HepG2 (cell line): Measurements from ENCODE around the gene VWCE. TPM values are rescaled to one million over a fixed set of nuclear protein-coding genes. Genes with fewer than 3 reads are reported as not detected.

Experiments used
- AKAP8 ChIP-seq: sonication (generic); formaldehyde crosslinking; IDR thresholded peaks from 2 replicates; pipeline ENCODE4 v1.5.1; 2020; ENCODE audit warnings: mild to moderate bottlenecking, missing genetic modification reagents
- ARNT ChIP-seq: fragments of 450-650 bp; IDR thresholded peaks from 2 replicates; pipeline ENCODE4 v1.6.1; 2017
- CBX1 ChIP-seq: IDR thresholded peaks from one replicate; pipeline ENCODE4 v1.6.1; 2016; ENCODE audit warnings: antibody characterized with exemption, low read depth
- FOXP4 ChIP-seq: sonication (generic); formaldehyde crosslinking; IDR thresholded peaks from 2 replicates; pipeline ENCODE4 v1.4.0; 2020; ENCODE audit warnings: missing genetic modification reagents
- HNRNPUL1 ChIP-seq: fragments of 200-400 bp; formaldehyde crosslinking; IDR thresholded peaks from 2 replicates; pipeline ENCODE4 v1.6.1; 2017; ENCODE audit warnings: low read depth, mild to moderate bottlenecking, low read length, moderate library complexity
- IRX3 ChIP-seq: sonication (generic); formaldehyde crosslinking; IDR thresholded peaks from 2 replicates; pipeline ENCODE4 v1.8.1; 2023; ENCODE audit warnings: mild to moderate bottlenecking, low read depth, missing genetic modification reagents, borderline replicate concordance
- KAT2B ChIP-seq: fragments of 150-350 bp; IDR thresholded peaks from 2 replicates; pipeline ENCODE4 v1.6.1; 2014; ENCODE audit warnings: low read depth, low read length, borderline replicate concordance
- KDM6A ChIP-seq: IDR thresholded peaks from 2 replicates; pipeline ENCODE4 v1.6.1; 2016; ENCODE audit warnings: low read depth
- MED13 ChIP-seq: sonication (generic); formaldehyde crosslinking; IDR thresholded peaks from 2 replicates; pipeline ENCODE4 v1.5.0; 2020; ENCODE audit warnings: missing genetic modification reagents
- MLX ChIP-seq: IDR thresholded peaks from 2 replicates; pipeline ENCODE4 v1.6.1; 2016
- MTF1 ChIP-seq: sonication (generic); formaldehyde crosslinking; IDR thresholded peaks from 2 replicates; pipeline ENCODE4 v1.5.0; 2020; ENCODE audit warnings: missing genetic modification reagents
- MZF1 ChIP-seq: sonication (generic); formaldehyde crosslinking; IDR thresholded peaks from 2 replicates; pipeline ENCODE4 v1.8.1; 2023; ENCODE audit warnings: mild to moderate bottlenecking, missing genetic modification reagents, borderline replicate concordance
- NONO ChIP-seq, 2 experiments: fragments of 450-650 bp in 1 of 2; sonication (generic) in 1 of 2; formaldehyde crosslinking in 1 of 2; IDR thresholded peaks in 1 of 2; conservative IDR thresholded peaks in 1 of 2; 2 replicates each; pipeline versions ENCODE4 v1.6.1 to v1.8.0; 2017 to 2022; ENCODE audit warnings: mild to moderate bottlenecking in 1 of 2, missing genetic modification reagents in 1 of 2, moderate library complexity in 1 of 2
- SALL2 ChIP-seq: sonication (generic); formaldehyde crosslinking; IDR thresholded peaks from 2 replicates; pipeline ENCODE4 v1.8.1; 2023; ENCODE audit warnings: mild to moderate bottlenecking, missing genetic modification reagents, inconsistent platforms
- SMAD3 ChIP-seq: sonication (generic); formaldehyde crosslinking; IDR thresholded peaks from 2 replicates; pipeline ENCODE4 v1.4.0; 2020; ENCODE audit warnings: missing genetic modification reagents
- SNAPC2 ChIP-seq: sonication (generic); formaldehyde crosslinking; IDR thresholded peaks from 2 replicates; pipeline ENCODE4 v1.8.1; 2022; ENCODE audit warnings: mild to moderate bottlenecking, missing genetic modification reagents
- SP5 ChIP-seq: IDR thresholded peaks from 2 replicates; pipeline ENCODE4 v1.6.1; 2016; ENCODE audit warnings: low read depth, borderline replicate concordance
- TFE3 ChIP-seq: IDR thresholded peaks from 2 replicates; pipeline ENCODE4 v1.6.1; 2016
- TP53 ChIP-seq: sonication (generic); formaldehyde crosslinking; conservative IDR thresholded peaks from 2 replicates; pipeline ENCODE4 v1.4.0; 2020; ENCODE audit warnings: missing genetic modification reagents
- ZNF225 ChIP-seq: sonication (generic); formaldehyde crosslinking; IDR thresholded peaks from 2 replicates; pipeline ENCODE4 v1.4.0; 2020; ENCODE audit warnings: mild to moderate bottlenecking, missing genetic modification reagents
- ZNF740 ChIP-seq: sonication (generic); formaldehyde crosslinking; IDR thresholded peaks from 2 replicates; pipeline ENCODE4 v1.4.0; 2020; ENCODE audit warnings: missing genetic modification reagents
- ZNF768 ChIP-seq: sonication (generic); formaldehyde crosslinking; IDR thresholded peaks from 2 replicates; pipeline ENCODE4 v1.4.0; 2020; ENCODE audit warnings: missing genetic modification reagents
- ZNF782 ChIP-seq: sonication (generic); formaldehyde crosslinking; IDR thresholded peaks from 2 replicates; pipeline ENCODE4 v1.4.0; 2020; ENCODE audit warnings: missing genetic modification reagents, mild to moderate bottlenecking, borderline replicate concordance
- polyA plus RNA-seq, 8 experiments: library from polyadenylated mRNA; depleted of rRNA in 3 of 8; stranded (reverse) in 7 of 8; unstranded in 1 of 8; fragments of >200 nt; fragmentation: Illumina TruSeq in 4 of 8; extraction: Trizol in 4 of 8; gene quantifications; 2 replicates each; pipeline versions ENCODE4 v1.2.1 to v1.2.3, GENCODE V29; 2011 to 2016; ENCODE audit warnings: low read depth in 4 of 8, missing spikeins in 1 of 8, mixed read lengths in 1 of 8; ENCODE audit not compliant: insufficient read depth in 1 of 8
- total RNA-seq, 5 experiments: library from RNA; depleted of rRNA; stranded (reverse); fragments of >200 nt; fragmentation: Illumina TruSeq; extraction: Trizol; gene quantifications; 2 replicates each; pipeline ENCODE4 v1.2.3, GENCODE V29; 2016; ENCODE audit warnings: low read depth in 1 of 5
- TF ChIP-seq, protein P1 (sequence below): sonication (generic); formaldehyde crosslinking; IDR thresholded peaks from 2 replicates; pipeline ENCODE4 v1.9.0; 2021; ENCODE audit warnings: missing genetic modification reagents, mild to moderate bottlenecking, borderline replicate concordance
- TF ChIP-seq, protein P2 (sequence below): sonication (generic); formaldehyde crosslinking; IDR thresholded peaks from 2 replicates; pipeline ENCODE4 v1.5.0; 2020; ENCODE audit warnings: missing genetic modification reagents, mild to moderate bottlenecking, borderline replicate concordance

Gene VWCE
- total and polyA plus RNA-seq, 2 of the 13 experiments (the other 11 are each of a cell fraction or from before 2014, with no cell fraction given), result 27.6 to 58.3 TPM

- TF ChIP-seq MZF1 (CRISPR knock-in tag) (no peak), TP53 (CRISPR knock-in tag) (no peak), CBX1 (no peak), SNAPC2 (CRISPR knock-in tag) (no peak; the same call in 1 of the 2 replicates), MTF1 (CRISPR knock-in tag) (no peak), SP5 (CRISPR knock-in tag) (peak; percentile 37; the same call in 1 of the 2 replicates), SMAD3 (peak; percentile 81; the same call in 1 of the 2 replicates), MLX (CRISPR knock-in tag) (0 out of 2 replicates have a peak, but pooled peaks have one; percentile 37), ZNF225 (no peak), KDM6A (CRISPR knock-in tag) (no peak), KAT2B (no peak), AKAP8 (CRISPR knock-in tag) (0 out of 2 replicates have a peak, but pooled peaks have one; percentile 16), ZNF768 (CRISPR knock-in tag) (peak; percentile 46; the same call in 1 of the 2 replicates), NONO (IDR thresholded peaks at IDR 0.05) (no peak), NONO (CRISPR knock-in tag; conservative IDR thresholded peaks at IDR 0.05) (no peak), HNRNPUL1 (no peak), ZNF782 (CRISPR knock-in tag) (no peak), ARNT (no peak), ZNF740 (CRISPR knock-in tag) (no peak), TFE3 (no peak), FOXP4 (CRISPR knock-in tag) (0 out of 2 replicates have a peak, but pooled peaks have one; percentile 34), MED13 (CRISPR knock-in tag) (no peak), SALL2 (CRISPR knock-in tag) (no peak), IRX3 (CRISPR knock-in tag) (no peak)
- TF ChIP-seq, protein P1, sequence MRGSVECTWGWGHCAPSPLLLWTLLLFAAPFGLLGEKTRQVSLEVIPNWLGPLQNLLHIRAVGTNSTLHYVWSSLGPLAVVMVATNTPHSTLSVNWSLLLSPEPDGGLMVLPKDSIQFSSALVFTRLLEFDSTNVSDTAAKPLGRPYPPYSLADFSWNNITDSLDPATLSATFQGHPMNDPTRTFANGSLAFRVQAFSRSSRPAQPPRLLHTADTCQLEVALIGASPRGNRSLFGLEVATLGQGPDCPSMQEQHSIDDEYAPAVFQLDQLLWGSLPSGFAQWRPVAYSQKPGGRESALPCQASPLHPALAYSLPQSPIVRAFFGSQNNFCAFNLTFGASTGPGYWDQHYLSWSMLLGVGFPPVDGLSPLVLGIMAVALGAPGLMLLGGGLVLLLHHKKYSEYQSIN (CRISPR knock-in tag), result no peak
- TF ChIP-seq, protein P2, sequence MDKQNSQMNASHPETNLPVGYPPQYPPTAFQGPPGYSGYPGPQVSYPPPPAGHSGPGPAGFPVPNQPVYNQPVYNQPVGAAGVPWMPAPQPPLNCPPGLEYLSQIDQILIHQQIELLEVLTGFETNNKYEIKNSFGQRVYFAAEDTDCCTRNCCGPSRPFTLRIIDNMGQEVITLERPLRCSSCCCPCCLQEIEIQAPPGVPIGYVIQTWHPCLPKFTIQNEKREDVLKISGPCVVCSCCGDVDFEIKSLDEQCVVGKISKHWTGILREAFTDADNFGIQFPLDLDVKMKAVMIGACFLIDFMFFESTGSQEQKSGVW, result no peak
Observed at GRCh38 chr11:61336171-61336935, 41.2 kb upstream of the VWCE start (continued).
